H1 (cell line): ENCODE results near the gene RILP. TPM values are rescaled to one million over a fixed set of nuclear protein-coding genes. Genes with fewer than 3 reads are reported as not detected.

Experiments used
- EZH2 ChIP-seq: fragments of 200-600 bp; sonication (generic); IDR thresholded peaks from 2 replicates; pipeline ENCODE4 v1.7.1; 2012; ENCODE audit warnings: low read depth, mild to moderate bottlenecking, moderate library complexity, low read length, inconsistent platforms; ENCODE audit not compliant: severe bottlenecking
- RAD21 ChIP-seq, 2 experiments: IDR thresholded peaks in 1 of 2; conservative IDR thresholded peaks in 1 of 2; 2 replicates each; pipeline ENCODE4 v1.6.1; 2011; ENCODE audit warnings: low read depth in 2 of 2, low read length in 2 of 2, improper control_type of control experiment in 1 of 2, inconsistent platforms in 1 of 2, mild to moderate bottlenecking in 1 of 2, moderate library complexity in 1 of 2
- polyA plus RNA-seq, 7 experiments: library from polyadenylated mRNA; depleted of rRNA in 3 of 7; stranded (reverse) in 5 of 7; unstranded in 2 of 7; fragments of >200 nt in 5 of 7; fragments of 200-250 nt in 2 of 7; gene quantifications; 1 replicate in 5 of 7; 2 replicates in 1 of 7; 4 replicates in 1 of 7; pipeline versions ENCODE4 v1.2.1 to v1.2.3, GENCODE V29; 2011 to 2013; ENCODE audit warnings: missing spikeins in 2 of 7, mixed read lengths in 2 of 7
- total RNA-seq: library from RNA; stranded (reverse); fragmentation: NEBNext Ultra II Directional; extraction: Animal tissue kit (Norgen Biotek cat#: 25700); gene quantifications from 2 replicates; pipeline ENCODE4 v1.2.1, GENCODE V29; 2021

RILP gene
- total and polyA plus RNA-seq, 2 of the 8 experiments (the other 6 are each of a cell fraction or from before 2014, with no cell fraction given): 6.8 to 7.2 TPM

GRCh38 chr17:1623057-1623630 is 26.5 kb downstream of the RILP start (continued):
- TF ChIP-seq RAD21 (IDR thresholded peaks at IDR 0.05 in 1 of 2, conservative IDR thresholded peaks at IDR 0.05 in 1 of 2; ENCODE audit: low read depth in 2 of 2, low read length in 2 of 2): no peak
- no peak for TF ChIP-seq EZH2
